WTC11 (cell line): ENCODE results near the gene PHLPP1.

Experiments used
- ATF2 ChIP-seq: sonication (generic); formaldehyde crosslinking; IDR thresholded peaks from 2 replicates; pipeline ENCODE4 v1.8.1; 2022; ENCODE audit warnings: low read depth, missing genetic modification reagents, borderline replicate concordance
- TP53 ChIP-seq: sonication (generic); formaldehyde crosslinking; IDR thresholded peaks from 2 replicates; pipeline ENCODE4 v1.8.1; 2023; ENCODE audit warnings: mild to moderate bottlenecking, missing genetic modification reagents

GRCh38 chr18:62788876-62789275, 73.5 kb downstream of the PHLPP1 start:
- TF ChIP-seq ATF2 (CRISPR knock-in tag), result no peak
- TF ChIP-seq TP53, result no peak
